ENCODE results near the gene CORO2B.

DNA sequence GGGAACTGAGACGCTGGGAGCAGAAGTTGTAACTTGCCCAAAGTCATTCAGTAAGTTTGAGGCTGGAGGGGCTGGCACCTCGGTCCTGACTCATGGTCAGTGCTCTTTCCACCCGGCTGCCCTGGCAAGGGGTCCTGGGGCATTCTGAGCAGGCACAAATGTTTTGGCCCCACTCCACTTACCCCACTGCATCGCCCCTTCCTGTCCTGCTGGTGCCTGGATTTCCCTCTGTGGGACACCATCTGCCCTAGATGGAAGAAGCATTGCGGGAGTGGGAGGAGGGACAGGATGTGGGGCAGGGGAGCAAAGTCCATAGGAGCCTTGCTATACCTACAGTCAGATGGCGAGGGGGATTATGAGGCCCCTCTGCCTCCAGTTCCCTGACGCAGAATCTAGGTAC lies 4.5 kb downstream of the CORO2B start:
- TF ChIP-seq, protein P1, sequence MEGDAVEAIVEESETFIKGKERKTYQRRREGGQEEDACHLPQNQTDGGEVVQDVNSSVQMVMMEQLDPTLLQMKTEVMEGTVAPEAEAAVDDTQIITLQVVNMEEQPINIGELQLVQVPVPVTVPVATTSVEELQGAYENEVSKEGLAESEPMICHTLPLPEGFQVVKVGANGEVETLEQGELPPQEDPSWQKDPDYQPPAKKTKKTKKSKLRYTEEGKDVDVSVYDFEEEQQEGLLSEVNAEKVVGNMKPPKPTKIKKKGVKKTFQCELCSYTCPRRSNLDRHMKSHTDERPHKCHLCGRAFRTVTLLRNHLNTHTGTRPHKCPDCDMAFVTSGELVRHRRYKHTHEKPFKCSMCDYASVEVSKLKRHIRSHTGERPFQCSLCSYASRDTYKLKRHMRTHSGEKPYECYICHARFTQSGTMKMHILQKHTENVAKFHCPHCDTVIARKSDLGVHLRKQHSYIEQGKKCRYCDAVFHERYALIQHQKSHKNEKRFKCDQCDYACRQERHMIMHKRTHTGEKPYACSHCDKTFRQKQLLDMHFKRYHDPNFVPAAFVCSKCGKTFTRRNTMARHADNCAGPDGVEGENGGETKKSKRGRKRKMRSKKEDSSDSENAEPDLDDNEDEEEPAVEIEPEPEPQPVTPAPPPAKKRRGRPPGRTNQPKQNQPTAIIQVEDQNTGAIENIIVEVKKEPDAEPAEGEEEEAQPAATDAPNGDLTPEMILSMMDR (IDR thresholded peaks at IDR 0.05): no peak
- TF ChIP-seq POLR2A (IDR thresholded peaks at IDR 0.05): no peak
